ENCODE data around the gene CBX4. TPM values are rescaled to one million over a fixed set of nuclear protein-coding genes. Genes with fewer than 3 reads are reported as not detected.

CBX4 gene
- total and polyA plus RNA-seq, 2 experiments from 2014 or later, result 1.4 to 4.6 TPM

DNA sequence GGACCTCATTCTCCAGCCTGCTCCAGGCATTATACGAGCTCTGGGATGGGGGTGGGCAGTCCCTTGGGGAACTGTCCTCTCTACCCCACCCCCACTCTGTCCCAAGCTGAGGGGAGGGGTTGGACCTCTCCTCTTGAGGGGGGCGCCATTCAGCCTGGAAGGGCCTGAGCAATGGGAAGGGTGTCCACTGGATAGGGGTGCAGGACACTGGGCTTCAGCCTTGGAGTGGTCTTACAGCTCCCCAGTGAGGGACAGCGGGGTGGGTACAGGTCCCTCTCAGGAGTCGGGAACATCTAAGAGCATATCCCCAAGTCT is 32.8 kb downstream of the CBX4 start:
- Histone ChIP-seq H3K4me1 (ENCODE audit: insufficient read depth) (peaks cover 51% of the 10 kb centered on the region), H3K79me2 (replicated peaks; ENCODE audit: insufficient read depth) (no peaks in the 10 kb centered on the region), H3K9me2 (ENCODE audit: insufficient read depth) (no peaks in the 10 kb centered on the region), H3K4me2 (peak overlapping the region; percentile 21), H2AFZ (no peak overlapping the region), H3K4me3 (peak overlapping the region; percentile 41), H3K36me3 (ENCODE audit: insufficient read depth) (no peaks in the 10 kb centered on the region), H3F3A (replicated peaks; ENCODE audit: low read depth) (peaks cover 53% of the 10 kb centered on the region), H3K27ac (ENCODE audit: low read depth) (no peak overlapping the region), H4K20me1 (replicated peaks; ENCODE audit: insufficient read depth) (peaks cover 9% of the 10 kb centered on the region), H3K27me3 (ENCODE audit: insufficient read depth) (peaks cover 97% of the 10 kb centered on the region)
- DNase-seq (ENCODE audit: low spot score) (no peak), ATAC-seq (no peak)
- Mint-ChIP-seq H3K4me1 (peaks cover 49% of the 10 kb centered on the region), H3K9me3 (peaks cover 13% of the 10 kb centered on the region; the same call in 2 of the 3 replicates), H3K36me3 (ENCODE audit: low read depth) (no peaks in the 10 kb centered on the region), H3K27me3 (ENCODE audit: insufficient read depth, low read depth, poor library complexity) (peaks cover 97% of the 10 kb centered on the region), H3K4me3 (peak overlapping the region; percentile 34; the same call in 2 of the 3 replicates), H3K27ac (no peak overlapping the region)
- TF ChIP-seq EZH2 (IDR thresholded peaks at IDR 0.05; ENCODE audit: low read depth, unreplicated experiment), result peak; percentile 13
- TF ChIP-seq, protein P1, sequence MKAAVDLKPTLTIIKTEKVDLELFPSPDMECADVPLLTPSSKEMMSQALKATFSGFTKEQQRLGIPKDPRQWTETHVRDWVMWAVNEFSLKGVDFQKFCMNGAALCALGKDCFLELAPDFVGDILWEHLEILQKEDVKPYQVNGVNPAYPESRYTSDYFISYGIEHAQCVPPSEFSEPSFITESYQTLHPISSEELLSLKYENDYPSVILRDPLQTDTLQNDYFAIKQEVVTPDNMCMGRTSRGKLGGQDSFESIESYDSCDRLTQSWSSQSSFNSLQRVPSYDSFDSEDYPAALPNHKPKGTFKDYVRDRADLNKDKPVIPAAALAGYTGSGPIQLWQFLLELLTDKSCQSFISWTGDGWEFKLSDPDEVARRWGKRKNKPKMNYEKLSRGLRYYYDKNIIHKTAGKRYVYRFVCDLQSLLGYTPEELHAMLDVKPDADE (IDR thresholded peaks at IDR 0.05), result no peak
- TF ChIP-seq, protein P2, sequence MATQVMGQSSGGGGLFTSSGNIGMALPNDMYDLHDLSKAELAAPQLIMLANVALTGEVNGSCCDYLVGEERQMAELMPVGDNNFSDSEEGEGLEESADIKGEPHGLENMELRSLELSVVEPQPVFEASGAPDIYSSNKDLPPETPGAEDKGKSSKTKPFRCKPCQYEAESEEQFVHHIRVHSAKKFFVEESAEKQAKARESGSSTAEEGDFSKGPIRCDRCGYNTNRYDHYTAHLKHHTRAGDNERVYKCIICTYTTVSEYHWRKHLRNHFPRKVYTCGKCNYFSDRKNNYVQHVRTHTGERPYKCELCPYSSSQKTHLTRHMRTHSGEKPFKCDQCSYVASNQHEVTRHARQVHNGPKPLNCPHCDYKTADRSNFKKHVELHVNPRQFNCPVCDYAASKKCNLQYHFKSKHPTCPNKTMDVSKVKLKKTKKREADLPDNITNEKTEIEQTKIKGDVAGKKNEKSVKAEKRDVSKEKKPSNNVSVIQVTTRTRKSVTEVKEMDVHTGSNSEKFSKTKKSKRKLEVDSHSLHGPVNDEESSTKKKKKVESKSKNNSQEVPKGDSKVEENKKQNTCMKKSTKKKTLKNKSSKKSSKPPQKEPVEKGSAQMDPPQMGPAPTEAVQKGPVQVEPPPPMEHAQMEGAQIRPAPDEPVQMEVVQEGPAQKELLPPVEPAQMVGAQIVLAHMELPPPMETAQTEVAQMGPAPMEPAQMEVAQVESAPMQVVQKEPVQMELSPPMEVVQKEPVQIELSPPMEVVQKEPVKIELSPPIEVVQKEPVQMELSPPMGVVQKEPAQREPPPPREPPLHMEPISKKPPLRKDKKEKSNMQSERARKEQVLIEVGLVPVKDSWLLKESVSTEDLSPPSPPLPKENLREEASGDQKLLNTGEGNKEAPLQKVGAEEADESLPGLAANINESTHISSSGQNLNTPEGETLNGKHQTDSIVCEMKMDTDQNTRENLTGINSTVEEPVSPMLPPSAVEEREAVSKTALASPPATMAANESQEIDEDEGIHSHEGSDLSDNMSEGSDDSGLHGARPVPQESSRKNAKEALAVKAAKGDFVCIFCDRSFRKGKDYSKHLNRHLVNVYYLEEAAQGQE (IDR thresholded peaks at IDR 0.05; ENCODE audit: unreplicated experiment), result no peak
- TF ChIP-seq EZH2phosphoT487 (IDR thresholded peaks at IDR 0.05; ENCODE audit: unreplicated experiment), result no peak
- TF ChIP-seq, protein P3, sequence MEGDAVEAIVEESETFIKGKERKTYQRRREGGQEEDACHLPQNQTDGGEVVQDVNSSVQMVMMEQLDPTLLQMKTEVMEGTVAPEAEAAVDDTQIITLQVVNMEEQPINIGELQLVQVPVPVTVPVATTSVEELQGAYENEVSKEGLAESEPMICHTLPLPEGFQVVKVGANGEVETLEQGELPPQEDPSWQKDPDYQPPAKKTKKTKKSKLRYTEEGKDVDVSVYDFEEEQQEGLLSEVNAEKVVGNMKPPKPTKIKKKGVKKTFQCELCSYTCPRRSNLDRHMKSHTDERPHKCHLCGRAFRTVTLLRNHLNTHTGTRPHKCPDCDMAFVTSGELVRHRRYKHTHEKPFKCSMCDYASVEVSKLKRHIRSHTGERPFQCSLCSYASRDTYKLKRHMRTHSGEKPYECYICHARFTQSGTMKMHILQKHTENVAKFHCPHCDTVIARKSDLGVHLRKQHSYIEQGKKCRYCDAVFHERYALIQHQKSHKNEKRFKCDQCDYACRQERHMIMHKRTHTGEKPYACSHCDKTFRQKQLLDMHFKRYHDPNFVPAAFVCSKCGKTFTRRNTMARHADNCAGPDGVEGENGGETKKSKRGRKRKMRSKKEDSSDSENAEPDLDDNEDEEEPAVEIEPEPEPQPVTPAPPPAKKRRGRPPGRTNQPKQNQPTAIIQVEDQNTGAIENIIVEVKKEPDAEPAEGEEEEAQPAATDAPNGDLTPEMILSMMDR (conservative IDR thresholded peaks at IDR 0.05; ENCODE audit: low read depth in 2 of 2), result peak in 1 of 2 experiments; percentile 24; a peak in 2 of 4 replicates

DNA sequence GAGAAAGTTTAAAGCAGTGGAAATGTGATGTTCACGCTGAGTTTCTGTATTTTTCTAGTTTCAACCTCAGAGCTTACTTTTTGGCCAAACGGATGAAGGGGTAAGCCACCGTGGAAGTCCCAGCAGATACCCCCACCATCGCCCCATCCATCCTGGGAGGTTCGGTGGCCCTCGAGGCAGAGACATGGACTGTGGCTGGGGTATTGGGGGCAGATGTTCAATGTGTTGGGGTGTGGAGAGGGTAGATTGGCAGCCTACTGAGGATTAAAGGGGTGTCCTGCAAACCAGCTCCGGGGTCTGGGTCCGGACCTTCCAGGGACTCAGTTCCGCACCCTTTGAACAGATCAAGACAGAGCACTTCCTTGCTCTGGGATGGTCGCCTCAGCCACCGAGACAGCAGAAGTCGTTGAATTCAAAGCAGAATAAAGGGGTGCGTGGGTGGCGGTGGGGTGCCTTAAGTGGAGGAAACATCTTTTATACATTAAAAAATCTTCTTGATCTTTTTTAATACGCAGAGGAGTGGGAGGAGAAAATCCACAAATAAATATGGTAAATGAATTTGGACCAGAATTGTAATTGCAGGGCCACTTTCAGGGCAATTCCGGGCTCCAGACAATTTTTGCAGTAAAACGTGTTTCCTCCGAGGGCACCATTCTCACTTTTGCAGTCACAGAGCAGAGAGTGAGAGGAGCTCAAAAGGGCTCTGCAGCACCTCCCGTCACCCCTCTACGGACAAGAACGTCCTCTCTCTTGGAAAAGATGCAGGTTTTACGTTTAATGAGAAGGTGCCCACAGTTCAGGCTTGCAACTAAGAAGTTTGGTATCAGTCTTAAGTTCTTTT is 34.2 kb downstream of the CBX4 start:
- peaks cover 52% of the 10 kb centered on the region for H3K4me1 ChIP-seq (ENCODE audit: insufficient read depth)
- no peak for ATAC-seq

More for the DNA sequence above, 34.2 kb downstream of the CBX4 start:
- Histone ChIP-seq H3K27me3 (ENCODE audit: insufficient read depth) (peaks cover 98% of the 10 kb centered on the region), H3K4me3 (peak overlapping the region; percentile 41; the same call in 1 of the 2 replicates), H3K36me3 (ENCODE audit: insufficient read depth) (no peaks in the 10 kb centered on the region), H3K9me2 (ENCODE audit: insufficient read depth) (no peaks in the 10 kb centered on the region), H3K4me2 (peak overlapping the region; percentile 21), H2AFZ (no peak overlapping the region), H3K27ac (ENCODE audit: low read depth) (no peak overlapping the region), H4K20me1 (replicated peaks; ENCODE audit: insufficient read depth) (peaks cover 9% of the 10 kb centered on the region), H3F3A (replicated peaks; ENCODE audit: low read depth) (peaks cover 49% of the 10 kb centered on the region), H3K79me2 (replicated peaks; ENCODE audit: insufficient read depth) (no peaks in the 10 kb centered on the region)
- H3K9me3 Mint-ChIP-seq, result peaks cover 13% of the 10 kb centered on the region; the same call in 2 of the 3 replicates
- H3K27ac Mint-ChIP-seq, result no peak overlapping the region
- no peaks in the 10 kb centered on the region; the same call in 2 of the 3 replicates for H3K36me3 Mint-ChIP-seq (ENCODE audit: low read depth)
- H3K4me1 Mint-ChIP-seq, result peaks cover 49% of the 10 kb centered on the region
- peaks cover 97% of the 10 kb centered on the region for H3K27me3 Mint-ChIP-seq (ENCODE audit: insufficient read depth, low read depth, poor library complexity)
- H3K4me3 Mint-ChIP-seq, result peak overlapping the region; percentile 43; the same call in 2 of the 3 replicates
- TF ChIP-seq POLR2AphosphoS5 (IDR thresholded peaks at IDR 0.05; ENCODE audit: low read depth) (no peak), EZH2 (IDR thresholded peaks at IDR 0.05; ENCODE audit: low read depth, unreplicated experiment) (peak; percentile 79)
- no peak for DNase-seq (ENCODE audit: low spot score)

Data from GM23338 (cell line).